Measurements from ENCODE around the gene TIA1.

Gene TIA1

GRCh38 chr2:70214365-70214764 is 34.1 kb downstream of the TIA1 start:
- H3K4me3 ChIP-seq (ENCODE audit: low read depth, low read length) = no peak overlapping the region
- TF ChIP-seq CTCF (IDR thresholded peaks at IDR 0.05; ENCODE audit: low read depth, low read length) = no peak

GRCh38 chr2:70212298-70212932 is 36.0 kb downstream of the TIA1 start:
- H3K4me3 ChIP-seq (ENCODE audit: low read depth, low read length) = no peak overlapping the region
- TF ChIP-seq CTCF (IDR thresholded peaks at IDR 0.05; ENCODE audit: low read depth, low read length) = no peak

GRCh38 chr2:70211595-70211994 is 36.8 kb downstream of the TIA1 start:
- no peak overlapping the region for H3K4me3 ChIP-seq (ENCODE audit: low read depth, low read length)
- TF ChIP-seq CTCF (IDR thresholded peaks at IDR 0.05; ENCODE audit: low read depth, low read length) = no peak

- TF ChIP-seq CTCF (IDR thresholded peaks at IDR 0.05; ENCODE audit: low read depth, low read length) = no peak
- no peak overlapping the region for H3K4me3 ChIP-seq (ENCODE audit: low read depth, low read length)
Observed at GRCh38 chr2:70204452-70204851, 44.0 kb downstream of the TIA1 start.

GRCh38 chr2:70203086-70203485 is 45.3 kb downstream of the TIA1 start:
- TF ChIP-seq CTCF (IDR thresholded peaks at IDR 0.05; ENCODE audit: low read depth, low read length) = no peak
- no peak overlapping the region for H3K4me3 ChIP-seq (ENCODE audit: low read depth, low read length)

- TF ChIP-seq CTCF (IDR thresholded peaks at IDR 0.05; ENCODE audit: low read depth, low read length) = no peak
- no peak overlapping the region for H3K4me3 ChIP-seq (ENCODE audit: low read depth, low read length)
Observed at GRCh38 chr2:70202236-70202806, 46.1 kb downstream of the TIA1 start.

GRCh38 chr2:70201831-70202230 is 46.6 kb downstream of the TIA1 start:
- no peak overlapping the region for H3K4me3 ChIP-seq (ENCODE audit: low read depth, low read length)
- TF ChIP-seq CTCF (IDR thresholded peaks at IDR 0.05; ENCODE audit: low read depth, low read length) = no peak

Data from WI38 (cell line).